GM12801 (cell line): Measurements from ENCODE around the gene ZDHHC8.

Experiments used
- TF ChIP-seq, protein P1 (sequence below): IDR thresholded peaks from one replicate; pipeline ENCODE4 v1.5.1; 2011; ENCODE audit warnings: control low read depth; ENCODE audit not compliant: insufficient read length; ENCODE audit errors: extremely low read depth

Gene ZDHHC8

DNA sequence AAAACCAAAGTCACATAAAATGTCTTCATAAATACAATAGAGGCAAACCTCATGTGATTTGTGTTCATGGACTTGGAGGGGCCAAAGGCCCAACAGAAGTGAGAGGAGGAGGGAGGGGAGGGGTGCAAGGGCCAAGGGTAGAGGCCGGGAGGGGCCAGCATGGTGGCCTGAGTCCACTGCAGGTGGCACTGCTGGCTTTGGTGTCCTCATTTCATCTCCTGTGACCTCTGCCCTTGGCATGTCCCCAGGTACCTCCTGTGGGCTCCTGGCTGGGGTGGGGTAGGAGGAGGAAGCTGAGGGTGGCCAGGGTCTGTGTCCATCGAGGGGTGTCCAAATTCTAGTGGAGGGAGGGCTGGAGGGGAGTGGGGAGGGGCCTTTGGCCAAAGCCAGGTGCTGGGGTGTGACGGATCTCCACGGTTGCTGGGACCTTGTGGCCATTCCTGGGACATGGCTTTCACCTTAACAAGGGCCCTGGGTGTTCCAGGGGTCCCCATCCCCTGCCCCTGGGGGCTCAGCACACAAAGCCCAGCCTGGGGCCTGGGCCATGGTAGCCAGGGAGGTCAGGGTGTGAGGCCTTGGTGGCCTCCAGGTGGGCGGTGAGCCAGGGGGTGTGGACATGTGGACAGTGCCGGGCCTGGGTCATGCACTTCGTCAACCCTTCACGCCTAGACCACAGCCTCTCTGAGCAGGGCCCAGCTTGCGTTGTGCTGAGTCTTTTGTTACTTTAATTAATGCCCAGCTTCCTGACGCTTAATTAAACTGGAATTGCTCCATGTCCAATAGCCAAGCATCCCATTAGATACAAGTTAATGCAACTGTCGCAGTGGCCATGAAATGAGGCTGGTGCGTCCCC lies 39.9 kb downstream of the ZDHHC8 start:
- TF ChIP-seq, protein P1, sequence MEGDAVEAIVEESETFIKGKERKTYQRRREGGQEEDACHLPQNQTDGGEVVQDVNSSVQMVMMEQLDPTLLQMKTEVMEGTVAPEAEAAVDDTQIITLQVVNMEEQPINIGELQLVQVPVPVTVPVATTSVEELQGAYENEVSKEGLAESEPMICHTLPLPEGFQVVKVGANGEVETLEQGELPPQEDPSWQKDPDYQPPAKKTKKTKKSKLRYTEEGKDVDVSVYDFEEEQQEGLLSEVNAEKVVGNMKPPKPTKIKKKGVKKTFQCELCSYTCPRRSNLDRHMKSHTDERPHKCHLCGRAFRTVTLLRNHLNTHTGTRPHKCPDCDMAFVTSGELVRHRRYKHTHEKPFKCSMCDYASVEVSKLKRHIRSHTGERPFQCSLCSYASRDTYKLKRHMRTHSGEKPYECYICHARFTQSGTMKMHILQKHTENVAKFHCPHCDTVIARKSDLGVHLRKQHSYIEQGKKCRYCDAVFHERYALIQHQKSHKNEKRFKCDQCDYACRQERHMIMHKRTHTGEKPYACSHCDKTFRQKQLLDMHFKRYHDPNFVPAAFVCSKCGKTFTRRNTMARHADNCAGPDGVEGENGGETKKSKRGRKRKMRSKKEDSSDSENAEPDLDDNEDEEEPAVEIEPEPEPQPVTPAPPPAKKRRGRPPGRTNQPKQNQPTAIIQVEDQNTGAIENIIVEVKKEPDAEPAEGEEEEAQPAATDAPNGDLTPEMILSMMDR = no peak

DNA sequence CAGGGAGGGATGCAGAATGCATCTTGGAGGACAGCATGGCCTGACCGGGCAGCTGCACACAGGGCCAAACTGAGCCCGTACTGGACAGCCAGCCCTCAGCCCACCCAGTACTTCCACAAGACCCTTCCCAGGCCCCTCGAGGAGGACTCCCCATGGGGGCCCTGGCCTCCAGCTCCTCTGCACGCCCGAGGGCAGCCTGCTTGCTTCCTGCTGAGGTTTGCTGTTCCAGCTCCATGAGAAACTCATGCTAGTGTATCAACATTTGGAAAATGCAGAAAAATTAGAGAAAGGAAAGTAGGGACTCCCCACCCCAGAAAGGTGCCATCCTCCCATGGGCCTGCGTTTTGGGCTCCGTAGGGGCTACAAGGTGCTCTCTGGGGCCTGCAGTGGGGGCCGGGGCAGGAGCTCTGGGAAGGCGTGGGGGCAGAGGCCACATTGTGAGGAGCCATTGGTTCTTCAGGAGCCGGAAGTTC lies 40.6 kb downstream of the ZDHHC8 start:
- TF ChIP-seq, protein P1 = no peak

DNA sequence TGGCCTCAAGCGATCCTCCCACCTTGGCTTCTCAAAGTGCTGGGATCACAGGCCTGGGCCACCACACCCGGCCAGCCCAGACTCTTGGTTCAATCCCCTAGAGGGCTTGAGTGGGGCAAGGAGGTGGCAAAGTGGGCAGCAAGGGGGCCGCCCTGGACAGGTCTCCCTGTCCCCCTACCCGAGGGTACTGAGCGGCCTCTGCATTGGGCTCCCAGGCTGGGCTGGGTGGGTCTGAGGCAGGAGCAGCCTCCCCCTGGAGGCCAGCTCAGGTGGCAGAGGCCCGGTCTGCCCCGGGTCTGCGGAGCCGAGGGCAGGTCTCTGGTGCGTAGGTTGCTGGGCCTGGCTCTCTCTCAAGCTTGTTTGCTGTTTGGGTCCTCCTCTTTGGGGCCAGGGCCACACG lies 41.6 kb downstream of the ZDHHC8 start:
- TF ChIP-seq, protein P1 = no peak

DNA sequence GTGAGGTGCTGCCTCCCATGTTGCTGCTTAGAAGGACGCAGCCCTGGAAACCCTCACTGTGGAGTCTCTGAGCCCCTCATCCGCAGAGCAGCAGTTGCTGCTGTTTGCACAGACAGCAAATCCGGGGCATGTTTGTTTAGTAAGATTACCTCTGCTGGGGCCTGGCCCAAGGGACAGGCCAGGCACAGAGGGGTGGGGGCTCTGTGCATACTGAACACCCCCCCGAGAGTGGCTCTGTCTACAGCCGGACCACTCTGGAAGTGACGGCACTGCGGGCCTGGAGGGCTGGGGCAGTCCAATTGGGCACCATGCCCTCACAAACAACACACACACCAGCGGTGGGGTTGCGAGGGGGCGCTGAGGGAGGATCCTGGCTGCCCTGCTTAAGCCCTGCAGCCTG lies 42.2 kb downstream of the ZDHHC8 start:
- TF ChIP-seq, protein P1 = no peak

- TF ChIP-seq, protein P1 = no peak
Observed at GRCh38 chr22:20174785-20175596, 43.4 kb downstream of the ZDHHC8 start.

- TF ChIP-seq, protein P1 = no peak
Observed at GRCh38 chr22:20175597-20175900, 43.9 kb downstream of the ZDHHC8 start.

GRCh38 chr22:20176421-20177085 lies 44.9 kb downstream of the ZDHHC8 start:
- TF ChIP-seq, protein P1 = no peak
